ENCODE results near the gene COL26A1.

Gene COL26A1

DNA sequence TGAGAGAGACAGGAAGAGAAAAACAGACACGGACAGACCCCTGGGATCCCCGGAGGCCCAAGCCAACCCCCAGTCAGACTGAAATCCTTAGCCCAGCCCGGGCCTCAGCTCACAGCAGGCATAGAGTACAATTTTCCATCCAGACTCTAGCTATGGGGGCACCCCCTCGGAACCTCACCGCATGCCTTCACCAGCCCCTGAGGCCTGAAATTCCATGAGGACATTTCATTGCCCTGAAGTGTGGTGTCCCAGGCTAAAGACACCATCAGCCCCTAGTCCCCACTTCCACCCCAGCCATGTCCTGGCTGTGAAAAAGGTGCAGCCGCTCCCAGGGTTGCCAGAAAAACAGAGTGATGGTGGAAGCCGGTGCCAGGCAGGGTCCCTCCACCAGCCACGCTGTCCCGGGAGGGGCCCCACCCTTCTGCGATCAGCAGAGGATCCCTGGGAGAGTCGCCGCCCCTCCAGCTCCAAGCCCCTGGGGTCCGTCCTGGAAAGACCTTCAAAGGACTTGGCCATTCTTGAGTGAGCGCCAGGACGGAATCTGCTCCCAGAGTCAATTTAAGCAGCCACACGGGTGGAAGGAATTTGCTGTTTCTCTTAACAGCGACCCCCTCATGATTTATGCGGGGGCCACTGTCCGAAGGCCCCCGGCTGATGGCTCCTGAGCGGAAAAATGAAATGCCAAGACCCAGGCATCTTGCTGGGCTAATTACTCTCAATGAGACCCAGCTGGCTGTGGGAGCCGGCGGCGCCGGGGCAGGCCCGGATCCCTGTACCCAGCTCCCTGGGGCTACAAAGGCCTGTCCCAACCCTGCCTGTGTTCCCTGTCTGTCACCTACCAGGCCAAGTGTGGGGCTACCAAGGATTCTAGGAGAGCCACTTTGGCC is 243.2 kb downstream of the COL26A1 start:
- no peak for DNase-seq
- ATAC-seq, result no peak
- H3K4me3 Mint-ChIP-seq, result no peak overlapping the region
- H3K27me3 Mint-ChIP-seq, result no peaks in the 10 kb centered on the region
- no peaks in the 10 kb centered on the region for H3K4me1 Mint-ChIP-seq
- no peak overlapping the region for H3K27ac Mint-ChIP-seq
- H3K9me3 Mint-ChIP-seq, result no peaks in the 10 kb centered on the region
- no peaks in the 10 kb centered on the region for H3K36me3 Mint-ChIP-seq (ENCODE audit: low read depth)

DNA sequence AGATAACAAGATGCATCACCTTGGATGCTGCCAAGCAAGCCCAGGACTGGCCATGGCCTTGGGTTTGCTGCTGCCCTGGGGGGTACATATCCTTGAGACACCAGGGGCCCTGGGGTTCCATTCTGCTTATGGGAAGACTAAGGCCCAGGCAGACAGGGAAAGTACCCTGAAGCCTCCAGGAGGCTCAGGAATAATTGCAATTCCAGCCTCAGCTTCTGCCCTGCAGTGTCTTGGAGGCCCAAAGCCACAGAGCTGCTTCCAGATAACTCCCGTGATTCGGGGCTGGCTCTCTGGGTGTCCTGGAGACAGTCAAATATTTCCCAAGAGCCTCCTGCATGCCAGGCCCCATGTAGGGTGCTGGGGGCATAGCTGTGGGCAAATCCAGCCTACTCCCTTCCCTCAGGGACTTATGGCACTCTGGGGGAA is 243.8 kb downstream of the COL26A1 start:
- Mint-ChIP-seq H3K27ac (no peak overlapping the region), H3K9me3 (no peaks in the 10 kb centered on the region), H3K4me1 (no peaks in the 10 kb centered on the region), H3K4me3 (no peak overlapping the region), H3K27me3 (peaks cover under 1% of the 10 kb centered on the region), H3K36me3 (ENCODE audit: low read depth) (no peaks in the 10 kb centered on the region)
- DNase-seq (no peak), ATAC-seq (no peak)

All from activated naive CD8-positive, alpha-beta T cell treated with anti-CD3 and anti-CD28 coated beads, Interleukin-2, amount 50 U/mL, for 24 hours (primary cell).